Measurements from ENCODE around the gene RNU1-1. TPM values are rescaled to one million over a fixed set of nuclear protein-coding genes. Genes with fewer than 3 reads are reported as not detected.

Gene RNU1-1
- total and polyA plus RNA-seq, 7 experiments from 2014 or later = 2,341 to 4,458 (median 3,337) TPM; not detected in 2

GRCh38 chr1:16464917-16465625, 49.0 kb downstream of the RNU1-1 start:
- Mint-ChIP-seq H3K4me3 (no peak overlapping the region), H3K4me1 (peaks cover 6 to 41% (median 11%) of the 10 kb centered on the region in 7 donors), H3K27me3 (no peaks in the 10 kb centered on the region), H3K36me3 (peaks cover 4 to 28% (median 17%) of the 10 kb centered on the region in 5 donors), H3K27ac (peak overlapping the region in 1 of 9 donors; percentile 12), H3K9me3 (peaks cover 0 to 2% (median 0%) of the 10 kb centered on the region in 11 donors)
- H3K27ac ChIP-seq (ENCODE audit: low read depth, low read length) = no peak overlapping the region
- H3K9me3 ChIP-seq (ENCODE audit: control insufficient read depth in 2 of 3, low read length in 3 of 3) = no peaks in the 10 kb centered on the region
- peaks cover 0 to 37% (median 3%) of the 10 kb centered on the region in 3 experiments for H3K36me3 ChIP-seq (ENCODE audit: control insufficient read depth in 2 of 3, insufficient read depth in 3 of 3, low read length in 3 of 3)
- H3K4me1 ChIP-seq (ENCODE audit: control insufficient read depth in 2 of 2, insufficient read depth in 2 of 2, low read length in 2 of 2) = no peaks in the 10 kb centered on the region
- DNase-seq (no peak), ATAC-seq (no peak)
- intact Hi-C loops (cut with micrococcal nuclease) = no loop called here
- CTCF ChIA-PET = no interaction called here
- no peak overlapping the region for H3K4me3 ChIP-seq (ENCODE audit: low read length)
- POLR2A ChIA-PET = no interaction called here
- no peaks in the 10 kb centered on the region for H3K27me3 ChIP-seq (ENCODE audit: control insufficient read depth in 2 of 2, insufficient read depth in 2 of 2, low read length in 2 of 2)

Other genes with a start within 250 kb of the RNU1-1 start
- gene FBXO42, start 161.8 kb downstream of the RNU1-1 start, total RNA-seq = 10 to 100 TPM; 18.7 to 25.7 (median 24.6) TPM
- gene FBXO42, start 161.8 kb downstream of the RNU1-1 start, polyA plus RNA-seq = 10 to 100 TPM; 17.9 to 26.7 TPM
- gene SZRD1, start 147.0 kb downstream of the RNU1-1 start, total RNA-seq = 100 to 1,000 TPM in 3 of 5 experiments, 10 to 100 TPM in 2; 81.6 to 163 (median 125) TPM
- 10 to 100 TPM; 36.8 to 38.9 TPM for gene SZRD1, start 147.0 kb downstream of the RNU1-1 start, polyA plus RNA-seq
- not detected for gene SPATA21, start 76.9 kb downstream of the RNU1-1 start, total RNA-seq
- not detected for gene SPATA21, start 76.9 kb downstream of the RNU1-1 start, polyA plus RNA-seq
- gene NECAP2, start 73.6 kb downstream of the RNU1-1 start, total RNA-seq = 100 to 1,000 TPM in 4 of 5 experiments, 10 to 100 TPM in 1; 98.2 to 161 (median 148) TPM
- 100 to 1,000 TPM; 258 to 264 TPM for gene NECAP2, start 73.6 kb downstream of the RNU1-1 start, polyA plus RNA-seq
- 10 to 100 TPM in 4 of 5 experiments, 1 to 10 TPM in 1; 7.0 to 25.7 (median 20.7) TPM for gene NBPF1, start 99.3 kb upstream of the RNU1-1 start, total RNA-seq
- gene NBPF1, start 99.3 kb upstream of the RNU1-1 start, polyA plus RNA-seq = 10 to 100 TPM; 10.3 to 12.3 TPM
- 1,000 to 10,000 TPM; 2,341 to 4,458 (median 3,337) TPM for gene RNU1-3, start 152.7 kb upstream of the RNU1-1 start, total RNA-seq
- not detected for gene RNU1-3, start 152.7 kb upstream of the RNU1-1 start, polyA plus RNA-seq
- gene RNU1-4, start 226.2 kb upstream of the RNU1-1 start, total RNA-seq = 1,000 to 10,000 TPM; 2,341 to 4,458 (median 3,337) TPM
- gene RNU1-4, start 226.2 kb upstream of the RNU1-1 start, polyA plus RNA-seq = not detected